HCT116 (cell line): ENCODE measurements around the gene TAF11L11. TPM values are rescaled to one million over a fixed set of nuclear protein-coding genes. Genes with fewer than 3 reads are reported as not detected.

Experiments
- total RNA-seq: library from RNA; stranded (reverse); gene quantifications from one replicate; pipeline ENCODE4 v1.2.1, GENCODE V29; 2021; ENCODE audit not compliant: unreplicated experiment

The TAF11L11 gene
- total RNA-seq, 1 experiment from 2014 or later = not detected

Other genes starting within 250 kb of the TAF11L11 start
- gene TAF11L2, start 106.0 kb upstream of the TAF11L11 start, total RNA-seq = not detected
- not detected for gene TAF11L3, start 85.8 kb upstream of the TAF11L11 start, total RNA-seq
- gene TAF11L4, start 82.4 kb upstream of the TAF11L11 start, total RNA-seq = not detected
- not detected for gene TAF11L5, start 78.9 kb upstream of the TAF11L11 start, total RNA-seq
- not detected for gene TAF11L6, start 75.5 kb upstream of the TAF11L11 start, total RNA-seq
- gene TAF11L7, start 18.4 kb upstream of the TAF11L11 start, total RNA-seq = not detected
- not detected for gene TAF11L8, start 13.2 kb upstream of the TAF11L11 start, total RNA-seq
- not detected for gene TAF11L9, start 9.8 kb upstream of the TAF11L11 start, total RNA-seq
- gene TAF11L10, start 6.4 kb upstream of the TAF11L11 start, total RNA-seq = not detected
- not detected for gene TAF11L12, start 6.2 kb downstream of the TAF11L11 start, total RNA-seq
- gene TAF11L13, start 27.9 kb downstream of the TAF11L11 start, total RNA-seq = not detected
- not detected for gene TAF11L14, start 30.3 kb downstream of the TAF11L11 start, total RNA-seq